PC-9 (cell line): ENCODE measurements around the gene SPA17. TPM values are rescaled to one million over a fixed set of nuclear protein-coding genes. Genes with fewer than 3 reads are reported as not detected.

Source experiments
- BruUV-seq: library from RNA; stranded (reverse); fragments of 400-500 nt; replicated peaks from 2 replicates; lab custom pipeline; 2021; lab: Mats Ljungman, UMichigan
- CTCF ChIA-PET: fragments of 300-600 bp; sonication (Branson Sonifier 250); formaldehyde crosslinking; loops from one replicate; lab custom pipeline; 2022; ENCODE audit warnings: antibody characterized with exemption; lab: Charles Lee
- POLR2A ChIA-PET: fragments of 300-600 bp; sonication (Branson Sonifier 250); formaldehyde crosslinking; loops from one replicate; lab custom pipeline; 2022; ENCODE audit warnings: antibody characterized with exemption; ENCODE audit not compliant: unreplicated experiment; lab: Charles Lee
- DNase-seq, 2 experiments: peaks; one replicate each; pipeline versions ENCODE4 v3.0.0 to v3.0.0-alpha.2; 2015 to 2022; ENCODE audit warnings: mixed read lengths in 1 of 2
- H2AFZ ChIP-seq: fragments of 200-600 bp; sonication (generic); 2 replicates; pipeline ENCODE4 v1.8.1; 2017; ENCODE audit warnings: antibody characterized with exemption
- H3F3A ChIP-seq: fragments of 200-600 bp; sonication (generic); 2 replicates; pipeline ENCODE4 v1.8.1; 2017; ENCODE audit warnings: antibody characterized with exemption, mild to moderate bottlenecking, low read depth; ENCODE audit not compliant: insufficient read depth
- H3K27ac ChIP-seq: fragments of 200-600 bp; sonication (generic); 2 replicates; pipeline ENCODE4 v1.6.1; 2016; ENCODE audit warnings: mixed run types
- H3K27me3 ChIP-seq: fragments of 200-600 bp; sonication (generic); 2 replicates; pipeline ENCODE4 v1.6.1; 2016; ENCODE audit warnings: low read depth, mixed run types; ENCODE audit not compliant: insufficient read depth
- H3K36me3 ChIP-seq: fragments of 200-600 bp; sonication (generic); 2 replicates; pipeline ENCODE4 v1.6.1; 2016; ENCODE audit warnings: low read depth, mixed run types
- H3K4me1 ChIP-seq: fragments of 200-600 bp; sonication (generic); replicated peaks from 2 replicates; pipeline ENCODE4 v1.6.1; 2016; ENCODE audit warnings: mixed run types; ENCODE audit not compliant: insufficient read depth
- H3K4me2 ChIP-seq: fragments of 200-600 bp; sonication (generic); 2 replicates; pipeline ENCODE4 v1.6.1; 2017; ENCODE audit warnings: mixed run types
- H3K4me3 ChIP-seq: fragments of 200-600 bp; sonication (generic); 2 replicates; pipeline ENCODE4 v1.6.1; 2016; ENCODE audit warnings: mixed run types
- H3K79me2 ChIP-seq: fragments of 200-600 bp; sonication (generic); 2 replicates; pipeline ENCODE4 v1.6.1; 2017; ENCODE audit warnings: low read depth, mixed run types
- H3K9me2 ChIP-seq: fragments of 200-600 bp; sonication (generic); 2 replicates; pipeline ENCODE4 v1.8.1; 2017; ENCODE audit warnings: mild to moderate bottlenecking; ENCODE audit not compliant: insufficient read depth
- H3K9me3 ChIP-seq: fragments of 200-600 bp; sonication (generic); 2 replicates; pipeline ENCODE4 v1.8.1; 2016; ENCODE audit warnings: low read depth; ENCODE audit not compliant: insufficient read depth
- H4K20me1 ChIP-seq: fragments of 200-600 bp; sonication (generic); 2 replicates; pipeline ENCODE4 v1.8.1; 2017; ENCODE audit not compliant: insufficient read depth
- EZH2 ChIP-seq: fragments of 200-600 bp; sonication (generic); IDR thresholded peaks from 2 replicates; pipeline ENCODE4 v1.8.0; 2017; ENCODE audit warnings: antibody characterized with exemption, low read depth
- intact Hi-C: fragments of 100-400 bp; cut with micrococcal nuclease; formaldehyde crosslinking; loops from one replicate; pipeline ENCODE4 v1.10.0; 2022; ENCODE audit not compliant: unreplicated experiment
- total RNA-seq: library from RNA; stranded (reverse); gene quantifications from 2 replicates; pipeline ENCODE4 v1.2.3, GENCODE V29; 2021
- TF ChIP-seq, protein P1 (sequence below): fragments of 200-600 bp; sonication (generic); conservative IDR thresholded peaks from 2 replicates; pipeline ENCODE4 v1.6.1; 2017; ENCODE audit warnings: mixed run types, antibody characterized with exemption, mild to moderate bottlenecking, moderate library complexity

SPA17 gene
- total RNA-seq, 1 experiment from 2014 or later = 15.7 TPM

DNA sequence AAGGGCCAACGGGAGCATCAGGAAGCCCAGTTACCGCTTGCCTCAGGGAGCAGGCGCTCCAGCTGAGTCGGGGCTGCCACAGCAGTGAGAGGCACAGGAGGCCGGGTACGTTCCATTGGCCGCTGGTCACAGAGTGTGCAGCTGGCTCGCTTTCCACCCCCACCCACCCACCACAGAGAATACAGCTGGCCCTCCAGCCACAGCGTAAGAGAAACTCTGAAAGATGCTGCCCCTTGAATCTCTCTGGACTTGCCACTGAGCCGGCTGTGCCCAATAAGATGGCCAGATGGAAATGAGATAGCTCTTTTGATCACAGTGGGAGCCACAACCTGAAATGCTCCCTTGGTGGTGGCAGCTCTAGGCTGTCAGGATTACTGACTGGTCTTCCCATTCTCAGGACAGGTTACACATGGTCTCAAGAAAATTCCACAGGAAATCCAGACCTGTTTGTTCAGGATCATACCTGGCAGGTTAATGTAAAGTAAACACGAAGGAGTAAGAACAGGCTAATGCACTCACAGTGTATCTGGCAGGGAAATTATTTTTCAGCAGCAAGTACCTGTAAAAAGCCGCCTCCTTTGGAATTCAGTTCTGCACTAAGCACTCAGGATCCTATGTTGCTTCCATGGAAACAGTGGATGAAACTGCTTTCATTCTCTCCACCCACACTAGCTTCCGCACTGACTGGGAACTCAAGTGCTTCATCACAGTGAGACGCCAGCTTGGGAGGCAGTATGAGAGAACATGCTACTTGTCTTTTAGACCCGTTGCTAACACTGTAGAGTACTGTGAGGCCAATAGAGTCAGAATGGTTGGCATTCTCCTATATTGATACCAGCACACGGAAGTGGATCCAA, 16.7 kb upstream of the SPA17 start:
- ChIA-PET CTCF (no interaction called here), POLR2A (no interaction called here)
- Histone ChIP-seq H3K27ac (no peak overlapping the region), H3K9me2 (no peaks in the 10 kb centered on the region), H3K4me2 (no peak overlapping the region), H4K20me1 (no peaks in the 10 kb centered on the region), H3K4me1 (no peaks in the 10 kb centered on the region), H3K27me3 (no peaks in the 10 kb centered on the region), H3K9me3 (no peaks in the 10 kb centered on the region), H3K4me3 (no peak overlapping the region), H3K79me2 (no peaks in the 10 kb centered on the region), H2AFZ (no peak overlapping the region), H3K36me3 (no peaks in the 10 kb centered on the region), H3F3A (no peaks in the 10 kb centered on the region)
- no peak for TF ChIP-seq EZH2
- TF ChIP-seq, protein P1, sequence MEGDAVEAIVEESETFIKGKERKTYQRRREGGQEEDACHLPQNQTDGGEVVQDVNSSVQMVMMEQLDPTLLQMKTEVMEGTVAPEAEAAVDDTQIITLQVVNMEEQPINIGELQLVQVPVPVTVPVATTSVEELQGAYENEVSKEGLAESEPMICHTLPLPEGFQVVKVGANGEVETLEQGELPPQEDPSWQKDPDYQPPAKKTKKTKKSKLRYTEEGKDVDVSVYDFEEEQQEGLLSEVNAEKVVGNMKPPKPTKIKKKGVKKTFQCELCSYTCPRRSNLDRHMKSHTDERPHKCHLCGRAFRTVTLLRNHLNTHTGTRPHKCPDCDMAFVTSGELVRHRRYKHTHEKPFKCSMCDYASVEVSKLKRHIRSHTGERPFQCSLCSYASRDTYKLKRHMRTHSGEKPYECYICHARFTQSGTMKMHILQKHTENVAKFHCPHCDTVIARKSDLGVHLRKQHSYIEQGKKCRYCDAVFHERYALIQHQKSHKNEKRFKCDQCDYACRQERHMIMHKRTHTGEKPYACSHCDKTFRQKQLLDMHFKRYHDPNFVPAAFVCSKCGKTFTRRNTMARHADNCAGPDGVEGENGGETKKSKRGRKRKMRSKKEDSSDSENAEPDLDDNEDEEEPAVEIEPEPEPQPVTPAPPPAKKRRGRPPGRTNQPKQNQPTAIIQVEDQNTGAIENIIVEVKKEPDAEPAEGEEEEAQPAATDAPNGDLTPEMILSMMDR = no peak
- intact Hi-C loops = no loop called here
- no TSS peak for BruUV-seq
- DNase-seq = no peak

DNA sequence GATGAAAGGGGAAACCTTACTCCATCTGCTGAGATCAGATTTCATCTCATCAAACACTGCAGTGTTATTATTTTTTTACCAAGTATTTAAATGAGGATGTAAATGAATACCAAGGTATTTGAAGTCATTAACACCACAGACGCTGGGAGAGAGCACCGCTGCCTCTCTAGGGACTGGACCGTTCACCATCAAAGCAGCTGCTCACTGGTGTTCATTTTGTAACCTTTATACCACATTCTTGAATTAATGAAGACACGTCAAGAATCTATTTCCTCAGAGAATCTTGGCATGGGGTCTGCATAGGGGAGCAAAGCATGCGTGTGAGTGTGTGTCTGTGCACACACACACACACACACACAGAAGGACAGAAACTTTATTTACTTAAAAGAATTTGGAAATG, 15.8 kb upstream of the SPA17 start:
- no peak overlapping the region for H3K27ac ChIP-seq
- DNase-seq = no peak
- ChIA-PET CTCF (no interaction called here), POLR2A (no interaction called here)
- H3K36me3 ChIP-seq = no peaks in the 10 kb centered on the region
- no peak overlapping the region for H2AFZ ChIP-seq
- no TSS peak for BruUV-seq
- no peak overlapping the region for H3K4me2 ChIP-seq
- no peaks in the 10 kb centered on the region for H3K9me3 ChIP-seq
- H3K4me1 ChIP-seq = no peaks in the 10 kb centered on the region
- H3K79me2 ChIP-seq = no peaks in the 10 kb centered on the region
- no peaks in the 10 kb centered on the region for H4K20me1 ChIP-seq
- intact Hi-C loops = no loop called here
- no peaks in the 10 kb centered on the region for H3K9me2 ChIP-seq
- no peak for TF ChIP-seq EZH2
- TF ChIP-seq, protein P1 = no peak
- H3F3A ChIP-seq = no peaks in the 10 kb centered on the region
- H3K4me3 ChIP-seq = no peak overlapping the region
- no peaks in the 10 kb centered on the region for H3K27me3 ChIP-seq

DNA sequence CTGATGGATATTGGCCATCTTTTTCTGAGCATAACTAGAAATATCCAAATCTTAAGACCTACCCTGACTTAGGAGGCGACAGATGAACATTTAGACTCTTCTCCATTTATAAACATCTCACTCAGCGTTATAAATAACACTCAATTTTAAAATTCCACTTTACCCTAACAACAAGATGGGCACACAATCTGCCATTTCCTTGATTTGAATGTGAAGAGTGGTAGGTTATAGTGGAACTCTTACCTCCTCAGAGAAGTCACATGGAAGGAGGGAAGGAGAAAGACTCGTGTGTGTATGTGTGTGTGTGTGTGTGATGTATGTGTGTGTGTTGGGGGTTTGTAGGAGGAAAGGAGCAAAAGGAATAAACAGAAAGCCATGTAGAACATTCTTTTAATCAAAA, 15.2 kb upstream of the SPA17 start:
- H3K4me2 ChIP-seq = no peak overlapping the region
- ChIA-PET POLR2A (no interaction called here), CTCF (no interaction called here)
- H3K27me3 ChIP-seq = no peaks in the 10 kb centered on the region
- BruUV-seq = no TSS peak
- DNase-seq = no peak
- no peak overlapping the region for H3K27ac ChIP-seq
- H3K36me3 ChIP-seq = no peaks in the 10 kb centered on the region
- no peaks in the 10 kb centered on the region for H3K9me3 ChIP-seq
- no peak overlapping the region for H3K4me3 ChIP-seq
- H3K9me2 ChIP-seq = no peaks in the 10 kb centered on the region
- H3K4me1 ChIP-seq = no peaks in the 10 kb centered on the region
- H2AFZ ChIP-seq = no peak overlapping the region
- intact Hi-C loops = no loop called here
- no peaks in the 10 kb centered on the region for H3F3A ChIP-seq
- H4K20me1 ChIP-seq = no peaks in the 10 kb centered on the region
- no peaks in the 10 kb centered on the region for H3K79me2 ChIP-seq
- TF ChIP-seq, protein P1 = no peak
- no peak for TF ChIP-seq EZH2
